HG02610 (cell line): Measurements from ENCODE around the gene TEX19.

Source experiments
- ATAC-seq: cut with Tn5 transposase; IDR thresholded peaks from one replicate; pipeline ENCODE4 v1.9.1; 2021; ENCODE audit warnings: mild to moderate bottlenecking, moderate library complexity; ENCODE audit not compliant: unreplicated experiment

Gene TEX19

DNA sequence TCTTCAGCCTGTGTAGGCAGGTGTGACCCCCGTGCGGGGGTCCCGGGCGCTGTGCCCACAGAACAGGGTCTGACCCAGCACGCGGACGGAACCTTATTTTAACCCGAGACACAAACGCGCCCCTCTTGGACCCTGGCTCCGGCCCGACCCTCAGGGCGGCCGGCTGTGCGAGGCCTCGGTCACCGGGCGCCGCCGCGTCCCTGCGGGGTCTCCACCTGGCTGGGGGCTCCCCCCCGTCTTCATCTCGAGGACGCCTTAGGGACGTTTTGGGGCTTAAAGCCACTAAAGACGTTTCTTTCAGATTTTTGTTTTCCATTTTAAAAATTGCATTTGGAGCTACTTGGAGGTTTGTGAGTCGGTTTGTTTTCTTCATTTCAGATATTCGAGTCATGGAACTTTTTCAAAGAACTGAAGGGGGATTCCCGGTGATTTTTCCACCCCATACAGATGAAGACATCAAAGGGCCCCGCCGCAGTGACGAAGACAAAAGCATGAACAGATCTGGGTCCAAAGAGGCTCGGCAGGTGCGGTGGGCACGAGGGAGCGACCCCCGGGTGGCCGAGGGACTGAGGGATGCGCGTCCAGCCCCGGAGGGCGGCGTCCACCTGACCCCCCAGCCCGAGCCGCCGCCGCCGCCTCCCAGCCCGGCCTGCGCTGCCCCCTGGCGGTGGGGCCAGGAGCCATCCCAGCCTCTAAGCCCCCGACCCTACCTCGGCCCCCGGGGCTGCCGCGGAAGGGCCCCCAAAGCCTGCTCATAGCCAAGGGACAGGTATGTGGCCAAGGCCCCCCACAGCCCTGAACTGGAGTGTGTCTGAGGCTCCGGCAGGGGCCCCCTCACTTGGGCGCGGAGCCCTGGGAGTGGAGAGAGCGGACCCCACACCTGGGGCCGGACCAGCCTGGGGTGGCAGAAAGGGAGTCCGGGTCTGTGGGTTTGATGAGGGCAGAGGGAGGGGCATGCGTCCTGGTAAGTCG is 37.8 kb upstream of the TEX19 start:
- no peak for ATAC-seq

DNA sequence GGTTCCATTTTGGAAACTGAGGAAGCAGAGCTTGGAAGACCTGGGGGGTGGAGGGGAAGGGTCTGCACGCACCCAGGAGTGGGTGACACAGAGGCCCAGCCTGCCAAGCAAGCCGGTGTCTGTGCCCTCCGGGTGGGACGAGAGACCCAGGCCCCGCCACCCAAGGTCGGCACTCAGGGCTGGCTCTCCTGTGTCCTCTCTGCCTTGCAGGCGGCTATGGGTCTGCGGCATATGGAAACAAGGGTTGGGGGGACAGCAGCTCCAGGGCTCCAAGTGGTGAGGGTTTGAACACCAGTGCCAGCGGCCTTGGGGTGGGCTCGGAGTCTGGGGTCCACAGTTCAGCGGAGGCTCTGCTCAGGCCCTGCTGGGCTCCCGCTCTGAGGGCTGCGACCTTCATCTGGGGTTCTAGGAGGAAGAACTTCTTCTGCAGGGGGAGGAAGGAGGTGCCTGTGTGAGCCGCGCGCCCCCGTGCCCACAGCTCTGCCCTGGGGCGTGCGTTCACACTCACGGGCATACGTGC is 37.0 kb upstream of the TEX19 start:
- no peak for ATAC-seq

DNA sequence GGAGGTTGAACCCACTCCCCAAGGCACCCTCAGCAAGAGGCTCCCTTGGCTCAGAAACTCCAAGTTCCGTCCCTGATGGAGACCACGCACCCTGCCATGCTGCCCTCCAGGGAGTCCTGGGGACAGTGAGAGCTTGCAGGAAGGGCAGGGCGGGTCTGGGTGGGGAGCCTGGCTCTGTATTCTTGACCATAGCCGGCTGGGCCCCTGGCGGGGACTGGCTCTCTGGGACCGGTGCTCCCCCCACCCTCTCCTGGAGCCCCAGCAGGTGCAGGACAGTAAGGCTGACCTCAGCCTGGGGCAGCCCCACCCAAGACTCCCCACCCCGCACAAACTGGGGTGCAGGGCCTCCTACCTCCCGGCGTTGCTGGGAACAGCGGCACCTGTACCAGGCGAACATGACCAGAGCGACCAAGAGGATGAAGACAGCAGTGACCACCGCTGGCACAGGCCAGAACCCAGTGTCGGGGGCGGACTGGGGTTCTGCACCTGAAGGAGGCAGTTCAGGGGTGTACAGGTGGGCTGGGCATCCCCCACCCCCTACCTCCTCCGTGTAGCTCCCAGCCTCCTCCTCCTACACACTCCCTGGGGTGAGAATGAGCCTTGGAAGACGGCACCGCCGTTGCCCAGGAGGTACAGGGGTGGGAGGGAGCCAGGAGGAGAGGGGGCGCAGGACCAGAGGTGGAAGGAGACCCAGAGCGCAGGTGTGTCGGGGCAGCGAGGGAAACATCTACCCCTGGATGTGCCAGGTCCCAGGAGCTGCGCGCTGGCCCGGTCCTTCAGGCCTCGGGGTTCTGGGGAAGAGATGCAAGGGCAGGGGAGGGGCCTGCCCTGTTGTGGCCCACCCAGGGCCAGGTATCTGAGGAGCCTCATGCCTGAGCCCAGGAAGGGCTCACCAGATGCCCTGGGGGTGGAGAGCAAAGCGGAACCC is 36.3 kb upstream of the TEX19 start:
- ATAC-seq, result no peak

DNA sequence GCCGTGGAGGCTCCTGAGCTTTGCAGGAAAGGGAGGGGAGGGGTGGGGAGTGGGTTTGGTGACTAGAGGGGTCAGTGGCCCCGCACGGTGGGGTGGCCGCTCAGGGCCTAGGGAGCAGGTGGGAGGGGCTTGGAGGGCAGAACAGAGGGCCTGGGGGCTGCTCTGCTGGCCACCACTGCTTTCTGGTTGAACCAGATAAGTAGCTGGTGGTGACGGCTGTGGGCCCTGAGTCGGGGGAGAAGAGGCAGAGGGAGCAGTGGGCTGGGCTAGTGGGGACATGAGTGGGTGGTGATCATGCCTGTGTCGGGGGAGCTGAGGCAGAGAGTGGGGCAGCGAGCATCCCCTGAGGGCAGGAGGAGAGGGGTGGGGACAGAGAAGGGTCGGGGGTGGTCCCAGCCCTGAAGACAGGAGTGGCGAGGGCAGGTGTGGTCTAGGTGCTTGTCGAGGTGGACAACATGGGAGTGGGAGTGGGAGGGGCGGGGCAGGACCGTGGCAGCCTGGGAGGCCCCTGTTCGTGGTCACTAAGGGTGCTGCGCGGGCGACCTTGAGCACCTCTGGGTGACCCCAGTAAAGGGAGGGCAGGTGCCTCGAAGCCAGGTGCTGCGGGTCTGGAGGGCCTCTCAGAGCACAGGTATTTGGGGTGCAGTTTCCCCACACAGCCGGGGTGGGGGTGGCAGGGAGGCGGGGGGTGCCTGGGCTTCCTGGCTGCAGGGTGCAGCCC is 35.4 kb upstream of the TEX19 start:
- ATAC-seq, result no peak

DNA sequence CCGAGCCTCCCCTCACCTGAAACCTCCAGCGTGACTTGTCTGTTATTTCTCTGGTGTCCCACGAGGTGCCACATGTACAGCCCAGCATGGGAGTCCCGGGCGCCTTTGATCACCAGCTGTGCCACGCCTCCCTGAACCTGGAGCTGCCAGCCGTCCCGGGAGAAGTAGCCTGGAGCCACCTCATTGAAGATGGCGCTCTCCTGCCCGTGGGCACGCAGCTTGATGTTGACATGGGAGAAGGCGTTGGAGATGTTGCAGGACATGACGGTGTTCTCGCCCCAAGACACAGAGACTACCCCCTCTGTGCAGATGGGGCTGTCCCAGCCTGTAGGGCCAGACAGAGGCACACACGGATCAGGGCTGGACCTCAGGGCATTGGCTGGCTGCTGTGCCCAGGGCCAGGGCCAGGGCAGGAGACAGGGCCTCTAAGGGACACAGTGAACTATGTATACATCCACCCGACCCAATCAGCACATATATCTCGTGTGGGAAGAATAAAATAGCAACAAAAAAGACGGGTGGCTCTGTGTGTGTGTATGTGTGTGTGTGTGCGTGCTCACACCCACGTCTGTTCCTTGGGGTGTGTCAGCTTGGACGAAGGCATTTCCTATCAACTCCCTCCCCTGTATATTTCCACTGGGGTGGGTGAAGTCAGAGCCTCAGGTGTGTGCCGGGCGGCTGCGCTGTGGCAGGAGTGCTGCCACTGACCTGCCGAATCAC is 34.3 kb upstream of the TEX19 start:
- no peak for ATAC-seq

DNA sequence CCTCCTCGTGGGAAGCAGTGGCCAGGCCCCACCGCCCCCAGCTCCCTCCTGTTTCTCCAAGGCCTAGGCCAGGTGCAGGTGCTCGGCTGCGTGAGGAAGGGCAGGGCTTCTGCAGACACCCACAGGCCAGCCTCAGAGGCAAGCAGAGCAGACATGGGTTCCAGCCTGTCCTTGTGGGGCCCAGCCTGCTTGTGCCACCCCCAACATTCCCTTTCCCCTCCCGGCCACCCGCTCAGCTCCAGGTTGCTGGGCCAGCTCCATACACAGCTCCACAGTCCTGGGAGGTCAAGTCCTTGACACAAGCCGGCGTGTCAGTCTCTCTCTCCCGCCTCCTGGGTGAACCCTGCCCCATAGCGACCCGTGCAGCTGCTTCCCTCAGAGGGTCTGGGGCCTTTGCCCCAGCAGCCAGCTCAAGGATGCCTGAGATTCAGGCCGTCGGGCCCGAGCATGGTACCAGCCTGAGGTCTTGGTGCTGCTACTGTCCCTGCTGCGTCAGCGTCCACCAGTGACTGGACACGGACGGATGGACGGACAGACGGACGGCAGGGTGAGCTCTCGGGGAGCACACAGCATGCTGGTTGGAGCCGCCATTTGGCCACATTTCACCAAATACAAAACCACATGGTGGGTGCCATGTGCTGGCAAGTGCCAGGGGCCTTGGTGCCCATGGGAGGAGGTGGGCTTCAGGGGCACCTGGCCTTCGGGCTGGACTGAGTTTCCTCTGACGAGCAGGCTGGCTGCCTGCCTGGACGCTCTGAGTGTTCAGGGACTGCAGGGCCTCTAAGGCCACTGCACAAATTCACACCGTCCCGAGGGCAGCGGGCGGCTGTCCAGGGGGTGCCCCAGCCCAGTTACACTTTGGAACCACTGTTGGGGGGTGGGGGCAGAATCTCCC is 33.5 kb upstream of the TEX19 start:
- no peak for ATAC-seq

DNA sequence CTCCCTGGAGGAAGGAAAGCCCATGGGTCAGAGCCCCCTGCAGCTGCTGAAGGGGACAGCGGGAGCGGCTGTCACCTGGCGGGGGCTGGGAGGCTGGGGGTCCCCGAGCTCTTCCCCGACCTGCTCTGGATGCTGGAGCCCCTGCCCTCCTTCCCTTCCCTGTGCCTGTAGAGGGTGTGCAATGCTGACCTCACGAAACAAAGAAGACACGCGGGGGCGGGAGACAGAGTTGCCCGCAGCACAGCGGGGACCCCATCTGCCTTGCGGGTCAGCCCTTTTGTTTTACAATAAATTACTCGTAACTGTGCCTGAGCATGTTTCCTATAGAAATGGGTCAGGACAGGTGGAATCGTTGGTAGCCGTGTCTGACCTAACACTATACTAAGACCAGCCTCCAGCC is 31.8 kb upstream of the TEX19 start:
- ATAC-seq, result no peak

DNA sequence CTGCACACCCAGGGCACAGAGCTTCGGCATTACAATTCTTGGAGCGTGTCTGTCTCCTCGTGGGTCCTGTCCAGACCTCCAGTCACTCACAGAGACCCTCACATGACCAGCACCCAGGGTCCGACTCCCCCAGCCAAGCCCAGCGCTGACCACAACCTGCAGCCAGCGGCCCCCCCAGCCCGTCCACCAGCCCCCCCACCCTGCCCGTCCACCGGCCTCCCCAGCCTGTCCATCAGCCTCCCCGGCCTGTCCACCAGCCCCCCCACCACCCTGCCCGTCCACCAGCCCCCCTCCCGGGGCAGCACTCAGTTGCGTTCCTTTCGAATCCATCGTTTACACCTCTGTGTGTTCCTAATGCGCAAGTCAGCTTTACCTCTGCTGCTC is 31.3 kb upstream of the TEX19 start:
- no peak for ATAC-seq

DNA sequence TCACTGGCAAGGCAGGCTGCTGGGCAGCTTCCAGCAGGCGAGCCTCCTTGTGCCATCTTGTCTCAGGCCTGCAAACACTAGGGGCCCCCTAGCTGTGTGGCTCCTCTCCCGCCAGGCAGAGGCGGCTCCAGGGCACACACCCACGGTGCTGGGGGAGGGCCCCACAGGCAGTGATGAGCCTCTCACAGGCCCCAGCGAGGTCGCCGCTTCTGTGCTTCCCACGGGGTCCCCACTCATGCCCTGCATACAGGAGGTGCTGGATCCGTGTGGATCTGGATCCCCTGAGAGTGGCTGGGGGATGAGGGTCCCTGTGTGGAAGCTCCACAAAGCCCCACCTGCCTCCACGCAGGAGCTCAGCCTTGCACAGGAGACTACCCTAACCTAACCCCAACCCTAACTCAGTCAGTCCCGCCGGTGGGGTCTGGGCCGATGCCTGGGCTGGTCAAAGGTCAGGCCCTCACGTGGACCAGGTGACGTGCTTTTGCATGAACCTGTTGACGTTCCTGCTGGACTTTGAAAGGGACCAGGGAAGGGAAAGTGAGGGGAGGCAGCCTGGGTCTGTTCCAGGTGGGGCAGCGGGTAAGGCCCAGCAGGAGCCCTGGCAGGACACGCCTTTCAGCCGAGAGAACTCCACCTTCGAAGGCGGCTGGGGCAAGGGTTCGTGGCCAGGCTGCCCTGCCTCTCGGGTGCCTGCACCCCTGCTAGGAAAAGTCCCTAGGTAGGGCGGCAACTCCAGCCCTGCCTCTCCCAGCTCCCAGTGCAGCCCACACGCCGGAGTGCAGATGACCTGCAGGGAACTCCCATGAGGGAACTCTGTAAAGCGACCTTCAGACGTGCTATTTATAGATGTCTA is 30.7 kb upstream of the TEX19 start:
- no peak for ATAC-seq

DNA sequence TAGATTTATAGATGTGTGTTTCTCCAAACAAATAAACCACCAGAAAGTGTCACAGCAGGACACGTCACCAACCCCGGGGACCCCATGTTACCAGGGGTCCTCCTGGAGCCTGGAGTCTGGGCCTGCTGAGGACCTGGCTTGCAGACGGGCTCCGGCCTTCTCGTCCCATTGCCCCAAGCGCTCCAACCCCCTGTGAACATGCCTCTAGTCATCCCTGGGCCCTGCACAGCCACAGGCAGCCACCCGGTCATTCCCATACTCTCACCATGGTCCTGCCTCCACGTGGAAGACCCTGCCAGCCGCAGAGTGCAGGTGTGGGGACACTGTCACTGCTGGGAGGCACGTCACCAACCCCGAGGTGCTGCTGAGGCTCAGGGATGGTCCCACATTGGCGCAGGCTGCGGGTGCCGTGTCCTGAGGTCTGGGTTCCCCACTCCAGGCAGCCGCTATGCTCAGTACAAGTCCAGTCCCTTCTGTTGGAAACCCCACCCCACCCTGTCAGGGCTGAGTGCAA is 30.0 kb upstream of the TEX19 start:
- no peak for ATAC-seq

DNA sequence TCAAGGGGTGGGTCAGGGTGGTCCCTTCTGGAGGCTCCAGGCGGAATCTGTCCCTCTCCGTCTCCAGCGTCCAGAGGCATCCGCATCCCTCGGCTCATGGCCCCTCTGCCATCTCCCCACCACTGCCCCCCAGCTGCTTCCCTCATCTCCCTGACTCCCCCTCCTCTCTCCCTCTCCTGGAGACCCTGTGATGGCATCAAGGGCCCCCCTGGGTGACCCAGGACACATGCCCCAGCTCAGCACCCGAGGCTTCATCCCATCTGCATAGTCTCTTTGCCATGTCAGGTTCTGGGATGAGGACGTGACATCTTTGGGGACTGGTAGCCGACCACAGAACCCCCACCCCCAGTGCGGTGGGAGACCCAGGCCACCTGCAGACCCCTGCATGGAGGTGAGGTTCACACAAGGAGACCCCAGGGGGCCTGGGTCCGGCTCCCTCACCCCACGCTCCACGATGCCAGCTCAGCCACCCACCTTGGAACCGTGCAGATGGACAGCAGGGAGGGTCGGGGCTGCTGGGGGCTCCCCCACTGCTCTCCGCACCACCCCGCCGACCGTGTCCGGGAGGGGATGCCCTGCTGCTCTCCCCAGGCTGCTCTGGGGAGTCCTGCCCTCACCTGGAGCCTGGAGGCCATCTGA is 29.2 kb upstream of the TEX19 start:
- ATAC-seq, result no peak

DNA sequence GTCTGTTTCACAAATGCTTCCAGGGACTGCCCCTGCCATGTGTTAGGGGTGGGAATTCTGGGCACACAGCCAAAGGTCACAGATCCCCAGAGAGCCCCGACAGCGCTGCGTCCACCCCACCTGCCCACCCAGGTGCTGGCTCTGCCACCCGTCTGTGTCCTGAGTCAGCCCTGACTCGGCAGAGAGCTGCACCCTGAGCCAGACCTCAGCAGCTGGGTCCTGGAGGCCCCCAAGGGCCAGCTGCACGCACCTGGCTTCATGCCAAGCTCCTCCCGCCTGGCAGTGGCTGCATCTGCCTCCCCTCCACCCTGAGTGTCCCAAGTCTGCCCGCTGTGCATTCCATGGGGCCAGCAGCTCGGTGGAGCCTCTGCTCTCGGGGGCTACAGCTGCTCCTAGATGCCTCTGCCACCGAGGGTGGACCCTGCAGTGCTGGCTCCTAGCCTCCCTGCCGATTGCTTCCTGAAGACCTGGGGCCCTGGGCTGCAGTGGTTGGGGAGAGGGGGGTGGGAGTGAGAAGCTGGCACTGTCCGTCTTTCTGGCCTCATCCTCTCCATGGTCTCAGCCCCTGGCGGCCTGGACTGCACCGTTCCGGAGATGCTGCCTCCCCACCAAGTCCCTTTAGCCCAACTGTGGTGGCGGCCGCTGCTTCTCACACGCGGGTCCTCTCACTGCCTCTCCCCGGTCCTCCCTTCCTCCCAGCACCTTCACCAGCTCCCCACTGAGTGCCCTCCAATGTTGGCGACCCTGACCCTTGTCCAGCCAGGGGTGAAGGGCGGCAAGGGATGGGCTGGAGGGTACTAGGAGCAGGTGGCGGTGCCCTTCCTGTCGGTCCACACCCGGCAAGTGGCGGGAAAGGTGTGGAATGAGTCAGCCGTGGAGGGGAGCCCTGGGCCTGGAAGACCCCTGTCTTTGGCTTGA is 28.5 kb upstream of the TEX19 start:
- no peak for ATAC-seq

DNA sequence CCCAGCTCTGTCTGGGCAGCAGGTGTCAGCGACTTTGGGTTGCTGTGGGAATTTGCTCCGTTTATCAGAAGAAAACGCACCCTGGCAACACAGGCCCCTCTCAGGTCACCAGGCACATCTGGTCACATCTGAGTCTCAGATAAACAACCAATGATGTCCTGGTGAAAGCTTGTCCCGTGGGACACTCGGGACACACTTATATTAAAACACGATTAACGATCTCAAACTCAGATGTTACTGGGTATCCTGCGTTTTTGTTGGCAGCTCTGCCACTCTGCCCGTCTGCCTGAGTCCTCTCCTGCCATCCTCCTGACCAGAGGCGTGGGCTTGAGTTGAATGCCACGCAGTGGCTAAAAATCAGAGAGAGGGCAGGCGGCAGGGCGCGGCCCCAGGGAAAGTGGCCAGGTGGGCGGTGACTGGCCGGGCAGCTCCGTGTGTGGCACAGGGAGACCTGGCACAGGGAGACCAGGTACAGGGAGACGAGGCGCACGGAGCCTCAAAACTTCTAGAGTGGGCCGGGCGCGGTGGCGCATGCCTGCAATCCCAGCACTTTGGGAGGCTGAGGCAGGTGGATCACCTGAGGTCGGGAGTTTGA is 27.6 kb upstream of the TEX19 start:
- no peak for ATAC-seq

DNA sequence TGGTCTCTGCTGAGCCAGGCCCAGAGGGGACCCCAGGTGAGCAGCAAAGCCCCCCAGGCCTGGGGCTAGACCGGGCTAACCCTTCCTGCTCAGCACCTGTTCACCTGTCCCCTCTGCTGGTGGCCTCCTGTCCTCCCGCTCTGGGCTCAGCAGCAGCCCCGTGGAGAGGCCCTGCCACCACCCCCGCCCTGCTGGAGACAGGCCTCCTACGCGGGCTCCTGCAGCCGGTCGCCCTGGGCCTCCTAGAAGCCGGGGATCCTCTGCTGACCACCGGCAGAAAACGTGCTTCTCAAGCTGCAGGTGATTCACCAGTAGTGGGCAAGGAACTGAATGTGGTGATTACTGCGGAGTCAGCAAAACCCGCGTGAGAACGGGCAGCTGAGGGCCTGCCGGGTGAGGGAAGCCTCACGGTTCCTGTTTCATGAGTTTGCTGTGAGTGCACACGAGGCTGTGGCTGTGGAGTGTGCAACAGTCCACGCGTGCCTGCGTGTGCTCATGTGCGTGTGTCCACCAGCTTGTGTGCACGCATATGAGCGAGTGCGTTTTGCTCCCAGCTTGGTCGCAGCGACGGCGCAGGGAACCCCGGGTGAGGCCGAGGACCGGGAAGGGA is 26.3 kb upstream of the TEX19 start:
- ATAC-seq, result no peak

DNA sequence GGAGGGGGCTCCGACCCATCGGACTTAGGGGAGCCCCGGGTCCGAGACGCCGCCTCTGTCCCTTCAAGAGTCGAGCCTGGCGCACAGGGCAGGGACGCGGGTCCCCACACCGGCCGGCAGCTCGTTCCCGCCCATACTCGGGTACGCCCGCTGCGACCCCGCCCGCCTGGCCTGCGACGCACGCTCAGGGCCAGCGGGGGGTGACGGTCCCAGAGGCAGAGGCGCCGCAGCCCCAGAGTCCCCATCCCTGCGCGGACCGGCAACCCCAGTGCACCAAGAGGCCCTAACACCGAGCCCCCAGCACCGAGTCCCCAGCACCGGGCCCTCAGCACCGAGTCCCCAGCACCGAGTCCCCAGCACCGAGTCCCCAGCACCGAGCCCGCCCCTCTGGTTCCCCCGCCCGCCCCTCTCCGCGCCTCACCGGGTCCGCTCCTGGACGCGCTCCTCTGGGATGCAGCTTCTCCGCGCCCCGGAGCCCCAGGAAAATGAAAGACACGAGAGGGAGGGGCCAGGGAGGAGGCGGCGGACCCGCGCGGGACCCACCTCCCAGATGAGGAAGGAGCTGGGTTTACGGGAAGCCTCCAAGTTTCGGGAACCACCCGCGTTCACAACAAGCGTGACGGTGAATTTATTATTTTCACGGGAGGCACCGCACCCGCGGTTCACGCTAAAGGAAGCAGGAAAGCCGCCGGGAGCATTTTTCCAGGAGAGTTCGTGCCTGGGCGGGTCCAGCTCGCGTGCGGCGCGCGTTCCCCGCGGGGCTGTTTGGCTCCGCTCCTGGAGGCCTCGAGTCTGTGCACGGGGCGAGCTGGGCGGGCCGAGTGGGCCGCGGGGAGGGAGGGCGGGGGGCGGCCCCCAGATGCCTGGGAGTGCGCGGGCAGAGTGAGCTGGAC is 25.5 kb upstream of the TEX19 start, which contains the start of gene SECTM1:
SECTM1 (minus strand) TSS at position 488 of the 893 bp plus-strand sequence. CDS start 6,526 bp downstream, outside the sequence.
- ATAC-seq, result no peak
